Mucosa of stomach (tissue), 1 donor: ENCODE data around the gene FBXO17.

Experiments used
- H3K27me3 ChIP-seq: one replicate; pipeline ENCODE4 v1.7.0; 2013; ENCODE audit warnings: mild to moderate bottlenecking, low read length; ENCODE audit not compliant: control insufficient read depth, insufficient read depth
- H3K36me3 ChIP-seq: one replicate; pipeline ENCODE4 v1.7.0; 2013; ENCODE audit warnings: low read length; ENCODE audit not compliant: control insufficient read depth, insufficient read depth
- H3K4me1 ChIP-seq: one replicate; pipeline ENCODE4 v1.7.0; 2013; ENCODE audit warnings: mild to moderate bottlenecking, low read length; ENCODE audit not compliant: control insufficient read depth, insufficient read depth
- H3K4me3 ChIP-seq: one replicate; pipeline ENCODE4 v1.7.0; 2013; ENCODE audit warnings: low read length
- H3K9ac ChIP-seq: one replicate; pipeline ENCODE4 v1.7.0; 2013; ENCODE audit warnings: mild to moderate bottlenecking, low read length, moderate library complexity
- H3K9me3 ChIP-seq: one replicate; pipeline ENCODE4 v1.7.0; 2013; ENCODE audit warnings: mild to moderate bottlenecking, low read length, moderate library complexity; ENCODE audit not compliant: control insufficient read depth
- donor health status: Pancreatic carcinoma.

The FBXO17 gene

DNA sequence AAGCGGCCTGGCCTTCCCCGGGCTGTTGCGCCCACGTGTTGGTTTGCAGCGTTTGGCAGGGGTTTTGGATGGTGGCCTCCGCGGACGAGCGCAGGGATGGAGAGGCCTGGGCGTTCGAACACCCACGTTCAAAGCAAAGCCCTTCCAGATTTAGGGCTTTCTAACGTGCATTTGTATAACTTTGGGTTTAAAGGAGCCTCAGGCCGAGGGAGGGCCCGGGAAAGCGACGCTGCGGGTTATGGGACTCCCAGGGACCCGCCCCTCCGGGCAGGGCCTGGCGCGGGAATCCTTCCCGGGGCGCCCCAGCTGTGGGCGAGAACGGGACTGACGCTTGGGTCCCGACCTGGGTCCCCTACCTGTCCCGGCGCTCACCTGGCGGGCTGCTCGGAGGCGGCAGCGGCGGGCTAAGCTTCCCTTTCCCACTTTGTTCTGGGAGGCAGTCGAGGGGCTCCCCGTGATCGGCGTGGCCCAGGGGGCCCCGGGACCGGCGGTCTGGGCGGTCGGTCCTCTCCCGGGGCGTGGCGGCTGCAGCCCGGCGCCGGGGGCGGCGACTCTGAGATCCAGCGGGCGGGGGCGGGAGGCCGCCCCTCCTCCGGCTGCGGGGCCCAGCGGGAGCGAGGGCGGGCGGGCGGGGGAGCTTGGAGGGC lies at the start of gene FBXO17:
FBXO17 (minus strand) TSS at position 529 of the 647 bp plus-strand sequence. CDS start 25,423 bp downstream, outside the sequence.
- Histone ChIP-seq H3K9ac (peak within 1 kb of the TSS; percentile 57), H3K4me3 (peak within 1 kb of the TSS; percentile 31), H3K9me3 (no peaks in the 10 kb centered on the region), H3K4me1 (peaks cover 17% of the 10 kb centered on the region), H3K36me3 (no peaks in the 10 kb centered on the region), H3K27me3 (peaks cover 12% of the 10 kb centered on the region)

DNA sequence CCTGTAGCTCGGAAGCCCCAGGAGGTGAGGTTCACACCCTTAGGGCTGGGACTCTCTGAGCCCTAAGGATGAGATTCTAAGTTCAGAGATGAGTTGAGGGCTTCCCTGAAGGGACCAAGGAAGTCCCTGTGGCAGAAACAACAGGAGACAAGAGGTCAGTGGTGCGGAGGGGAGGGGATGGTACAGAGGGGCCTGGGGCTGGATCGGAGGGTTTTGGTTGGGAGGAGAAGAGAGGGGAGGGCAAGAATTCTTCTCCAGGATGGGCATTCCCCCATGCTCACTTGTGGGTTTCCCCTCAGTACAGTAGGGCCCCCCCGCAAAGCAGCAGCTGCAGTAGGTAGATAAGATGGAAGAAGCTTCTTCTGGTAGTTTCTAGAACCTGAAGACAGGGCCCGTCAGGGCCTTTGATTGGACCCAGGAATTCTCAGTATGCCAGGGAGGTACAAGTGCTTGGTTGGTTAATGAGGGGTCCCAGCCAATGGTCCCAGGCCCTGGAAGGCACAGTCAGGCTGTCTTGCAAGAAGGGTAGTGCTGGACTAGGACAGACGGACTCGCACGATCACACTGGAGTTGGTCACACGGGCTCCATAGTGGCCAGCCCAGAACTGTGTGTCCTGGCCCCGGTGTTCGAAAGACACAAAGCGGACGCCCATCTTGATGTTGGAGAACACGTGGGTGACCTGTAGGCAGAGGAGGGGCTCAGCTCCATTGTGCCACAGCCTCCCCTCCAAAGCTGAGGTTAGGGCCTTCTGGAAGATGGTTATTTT lies 49.5 kb upstream of the FBXO17 start:
- H3K9ac ChIP-seq = no peak overlapping the region

GRCh38 chr19:39021063-39021462 lies 45.5 kb upstream of the FBXO17 start:
- Histone ChIP-seq H3K9me3 (no peaks in the 10 kb centered on the region), H3K4me3 (no peak overlapping the region), H3K4me1 (no peaks in the 10 kb centered on the region), H3K9ac (no peak overlapping the region), H3K27me3 (no peaks in the 10 kb centered on the region), H3K36me3 (no peaks in the 10 kb centered on the region)

More for the DNA sequence above, 49.5 kb upstream of the FBXO17 start:
- H3K4me3 ChIP-seq = no peak overlapping the region
- H3K9me3 ChIP-seq = no peaks in the 10 kb centered on the region
- no peaks in the 10 kb centered on the region for H3K36me3 ChIP-seq
- no peaks in the 10 kb centered on the region for H3K4me1 ChIP-seq
- H3K27me3 ChIP-seq = no peaks in the 10 kb centered on the region

GRCh38 chr19:39017646-39018045 lies 42.1 kb upstream of the FBXO17 start:
- no peak overlapping the region for H3K4me3 ChIP-seq
- H3K36me3 ChIP-seq = no peaks in the 10 kb centered on the region
- H3K27me3 ChIP-seq = no peaks in the 10 kb centered on the region
- no peaks in the 10 kb centered on the region for H3K4me1 ChIP-seq
- no peaks in the 10 kb centered on the region for H3K9me3 ChIP-seq
- no peak overlapping the region for H3K9ac ChIP-seq

- Histone ChIP-seq H3K27me3 (no peaks in the 10 kb centered on the region), H3K9me3 (no peaks in the 10 kb centered on the region), H3K4me3 (no peak overlapping the region), H3K9ac (no peak overlapping the region), H3K4me1 (no peaks in the 10 kb centered on the region), H3K36me3 (no peaks in the 10 kb centered on the region)
Observed at GRCh38 chr19:39017026-39017425, 41.5 kb upstream of the FBXO17 start.

- Histone ChIP-seq H3K9ac (no peak overlapping the region), H3K9me3 (no peaks in the 10 kb centered on the region), H3K4me3 (no peak overlapping the region), H3K36me3 (no peaks in the 10 kb centered on the region), H3K4me1 (no peaks in the 10 kb centered on the region), H3K27me3 (no peaks in the 10 kb centered on the region)
Observed at GRCh38 chr19:39014037-39014436, 38.5 kb upstream of the FBXO17 start.

DNA sequence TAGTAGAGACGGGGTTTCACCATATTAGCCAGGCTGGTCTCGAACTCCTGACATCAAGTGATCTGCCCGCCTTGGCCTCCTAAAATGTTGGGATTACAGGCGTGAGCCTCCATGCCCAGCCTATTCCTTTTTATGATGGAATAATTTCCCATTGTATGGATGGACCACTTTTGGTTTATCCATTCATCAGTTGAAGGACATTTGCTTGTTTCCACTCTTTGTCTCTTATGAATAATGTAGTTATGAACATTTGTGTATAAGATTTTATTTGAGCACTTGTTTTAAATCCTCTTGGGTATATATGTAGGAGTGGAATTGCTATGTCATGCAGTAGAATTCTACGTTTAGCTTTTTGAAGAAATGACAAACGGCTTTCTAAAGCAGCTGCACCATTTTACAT lies 33.5 kb upstream of the FBXO17 start:
- Histone ChIP-seq H3K4me1 (no peaks in the 10 kb centered on the region), H3K4me3 (no peak overlapping the region), H3K27me3 (no peaks in the 10 kb centered on the region), H3K36me3 (no peaks in the 10 kb centered on the region), H3K9ac (no peak overlapping the region), H3K9me3 (no peaks in the 10 kb centered on the region)

- H3K4me3 ChIP-seq = no peak overlapping the region
- H3K4me1 ChIP-seq = no peaks in the 10 kb centered on the region
- no peak overlapping the region for H3K9ac ChIP-seq
Observed at GRCh38 chr19:39008137-39008536, 32.6 kb upstream of the FBXO17 start.

DNA sequence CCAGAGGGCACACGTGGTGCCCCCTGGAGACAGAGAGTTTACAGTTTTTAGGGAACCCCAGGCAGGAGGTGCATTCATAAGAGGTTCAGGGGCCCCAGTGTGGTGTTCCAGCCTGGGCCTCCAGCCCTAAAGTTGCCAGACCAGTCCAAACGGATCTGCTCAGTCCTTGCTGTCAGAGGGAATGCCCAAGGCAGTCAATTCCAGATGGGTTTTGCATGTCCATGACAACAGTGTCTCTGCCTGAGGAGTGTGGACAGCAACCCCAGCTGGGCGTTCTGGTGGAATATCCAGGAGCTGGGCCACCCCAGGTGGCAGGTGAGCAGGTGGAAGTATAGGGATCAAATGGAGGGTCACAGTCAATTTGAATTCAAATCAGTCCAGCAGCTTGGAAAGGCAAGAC lies 31.6 kb upstream of the FBXO17 start:
- no peaks in the 10 kb centered on the region for H3K4me1 ChIP-seq
- no peaks in the 10 kb centered on the region for H3K36me3 ChIP-seq
- no peaks in the 10 kb centered on the region for H3K27me3 ChIP-seq
- no peak overlapping the region for H3K9ac ChIP-seq
- H3K9me3 ChIP-seq = no peaks in the 10 kb centered on the region
- no peak overlapping the region for H3K4me3 ChIP-seq

More at GRCh38 chr19:39008137-39008536, 32.6 kb upstream of the FBXO17 start:
- no peaks in the 10 kb centered on the region for H3K9me3 ChIP-seq
- H3K36me3 ChIP-seq = no peaks in the 10 kb centered on the region
- no peaks in the 10 kb centered on the region for H3K27me3 ChIP-seq

- H3K4me1 ChIP-seq = no peaks in the 10 kb centered on the region
- no peaks in the 10 kb centered on the region for H3K9me3 ChIP-seq
- H3K27me3 ChIP-seq = no peaks in the 10 kb centered on the region
- H3K4me3 ChIP-seq = no peak overlapping the region
- H3K9ac ChIP-seq = no peak overlapping the region
- no peaks in the 10 kb centered on the region for H3K36me3 ChIP-seq
Observed at GRCh38 chr19:39004403-39004802, 28.9 kb upstream of the FBXO17 start.

GRCh38 chr19:39003796-39004195 lies 28.3 kb upstream of the FBXO17 start:
- Histone ChIP-seq H3K4me3 (no peak overlapping the region), H3K27me3 (no peaks in the 10 kb centered on the region), H3K36me3 (no peaks in the 10 kb centered on the region), H3K9ac (no peak overlapping the region), H3K4me1 (no peaks in the 10 kb centered on the region), H3K9me3 (no peaks in the 10 kb centered on the region)

- H3K9ac ChIP-seq = no peak overlapping the region
- no peaks in the 10 kb centered on the region for H3K36me3 ChIP-seq
- H3K4me1 ChIP-seq = no peaks in the 10 kb centered on the region
- no peak overlapping the region for H3K4me3 ChIP-seq
- H3K9me3 ChIP-seq = no peaks in the 10 kb centered on the region
- H3K27me3 ChIP-seq = no peaks in the 10 kb centered on the region
Observed at GRCh38 chr19:39003188-39003587, 27.6 kb upstream of the FBXO17 start.
